Heart right ventricle (tissue), 16 donors: ENCODE results near the gene MRE11. TPM values are rescaled to one million over a fixed set of nuclear protein-coding genes. Genes with fewer than 3 reads are reported as not detected.

ENCODE experiments used
- ATAC-seq, 8 donors: fragments of 200-7000 bp; cut with Tn5 transposase; one replicate each; pipeline ENCODE4 v1.9.1; 2020; ENCODE audit warnings: mild to moderate bottlenecking in 8 of 8, moderate library complexity in 8 of 8, moderate number of reproducible peaks in 1 of 8
- DNase-seq, 2 donors: peaks; one replicate each; pipeline ENCODE4 v3.0.0-alpha.2; 2020
- H3K27ac ChIP-seq, 10 donors: fragments of 200-600 bp; sonication (generic) in 2 of 10; one replicate each; pipeline versions ENCODE4 v1.5.0 to v1.8.0; 2020 to 2022; ENCODE audit warnings: mild to moderate bottlenecking in 3 of 10
- H3K27me3 ChIP-seq, 7 donors: fragments of 200-600 bp; one replicate each; pipeline ENCODE4 v1.8.0; 2021 to 2022; ENCODE audit warnings: mild to moderate bottlenecking in 2 of 7
- H3K36me3 ChIP-seq, 9 donors: fragments of 200-600 bp; sonication (generic) in 1 of 9; one replicate each; pipeline versions ENCODE4 v1.5.0 to v1.8.0; 2020 to 2022; ENCODE audit warnings: mild to moderate bottlenecking in 2 of 9
- H3K4me1 ChIP-seq, 9 donors: fragments of 200-600 bp; sonication (generic) in 1 of 9; one replicate each; pipeline versions ENCODE4 v1.5.0 to v1.8.0; 2020 to 2022; ENCODE audit warnings: mild to moderate bottlenecking in 4 of 9
- H3K4me3 ChIP-seq, 10 donors: fragments of 200-600 bp; sonication (generic) in 2 of 10; one replicate each; pipeline versions ENCODE4 v1.5.0 to v1.8.0; 2020 to 2022; ENCODE audit warnings: mild to moderate bottlenecking in 7 of 10, moderate library complexity in 2 of 10
- H3K9me3 ChIP-seq, 11 donors: fragments of 200-600 bp in 10 of 11; sonication (generic) in 2 of 11; one replicate each; pipeline versions ENCODE4 v1.5.0 to v1.8.0; 2013 to 2022; ENCODE audit warnings: mild to moderate bottlenecking in 2 of 11, control low read depth in 1 of 11, moderate library complexity in 1 of 11
- CTCF ChIP-seq, 9 donors: fragments of 200-600 bp; sonication (generic) in 2 of 9; IDR thresholded peaks; one replicate each; pipeline versions ENCODE4 v1.5.0 to v1.8.0; 2021 to 2022; ENCODE audit warnings: antibody characterized with exemption in 9 of 9, mild to moderate bottlenecking in 5 of 9, moderate library complexity in 1 of 9
- WGBS, 2 donors: extraction: QIAGEN DNeasy Blood & Tissue Kit; methylation state at CpG; one replicate each; pipeline ENCODE4 v1.1.7; 2013; ENCODE audit warnings: inconsistent platforms in 1 of 2; 5-methylcytosine and 5-hydroxymethylcytosine counted together
- intact Hi-C, 10 donors: fragments of 100-400 bp; cut with DNase I; formaldehyde crosslinking; loops; one replicate each; pipeline versions ENCODE4 v1.11.1 to v1.14.2; 2022
- polyA plus RNA-seq, 2 donors: library from polyadenylated mRNA; stranded (reverse); fragments of 200-250 nt; gene quantifications; one replicate each; pipeline ENCODE4 v1.2.3, GENCODE V29; 2013
- total RNA-seq, 10 donors: library from RNA; stranded (reverse); fragmentation: NEBNext Ultra II Directional in 3 of 10; extraction: Animal tissue kit (Norgen Biotek cat#: 25700) in 3 of 10; gene quantifications; one replicate each; pipeline versions ENCODE4 v1.2.1 to v1.2.4, GENCODE V29; 2021 to 2023
- donor health status: Arrhythmogenic right ventricular cardiomyopathy.
- donor health status: ischemic (EF 13 %, LVEDD 7.1; RV severe dilation, severe dysfunction).
- donor health status: healthy with polysubstance abuse.
- donor health status: DM: no; HTN: yes; CAD: no.
- donor health status: DM: no; HTN: no; CAD: no.
- donor health status: ischemic (EF 25% LVEDD 6.9; RV normal size, moderate dysfunction).
- donor health status: ischemic (EF 25% LVEDD 5.7; RV mildly dilated, moderate dysfunction).
- donor health status: healthy.
- donor health status: DM: yes; HTN: yes; CAD: no.
- donor health status: Ischemic cardiomyopathy.
- donor health status: ischemic (EF 35%, LVEDD 5.7; RV mildly dilated, moderate dysfunction).
- donor health status: nonischemic (EF 11% LVEDD 7.7; RV severe dilation, severe dysfunction).
- donor health status: DM: yes; HTN: yes; CAD: no.
- donor health status: PGD.
- donor health status: ischemic (EF 29% LVEDD 5.4; RV normal size, mild dysfunction).
- donor health status: nonischemic (EF 23%, LVEDD 6.1; RV moderate dilation, normal function).

Gene MRE11
- total and polyA plus RNA-seq, 12 donors = 3.3 to 11.2 (median 7.9) TPM

GRCh38 chr11:94400839-94401772 lies 92.5 kb downstream of the MRE11 start, which contains the start of gene GPR83:
TSS of gene GPR83 (minus strand) at chr11:94401419. CDS start at chr11:94401247, 172 bp downstream.
- ATAC-seq = peak; percentile 29 to 71 (median 58)
- WGBS, 2 donors = 1 to 2% methylated on average over 71 to 73 of the region's 73 CpGs
- no peak within 1 kb of the TSS for H3K27ac ChIP-seq
- intact Hi-C loops = no loop called here
- peaks cover 0 to 48% (median 40%) of the 10 kb centered on the region in 7 donors for H3K27me3 ChIP-seq
- peak within 1 kb of the TSS; percentile 11 to 56 (median 48) for H3K4me3 ChIP-seq
- H3K4me1 ChIP-seq = peaks cover 0 to 13% (median 6%) of the 10 kb centered on the region in 9 donors
- DNase-seq = peak in 1 of 2 donors; percentile 21
- no peak for TF ChIP-seq CTCF (IDR thresholded peaks at IDR 0.05)
- H3K36me3 ChIP-seq = no peaks in the 10 kb centered on the region
- H3K9me3 ChIP-seq = no peaks in the 10 kb centered on the region

- no peaks in the 10 kb centered on the region for H3K9me3 ChIP-seq
- intact Hi-C loops = no loop called here
- H3K4me3 ChIP-seq = peak overlapping the region in 9 of 10 donors; percentile 24 to 56 (median 49)
- ATAC-seq = no peak
- no peak for DNase-seq
- 15 to 16% methylated on average over 4 of the region's 4 CpGs for WGBS, 2 donors
- TF ChIP-seq CTCF (IDR thresholded peaks at IDR 0.05) = no peak
- H3K4me1 ChIP-seq = peaks cover 0 to 13% (median 6%) of the 10 kb centered on the region in 9 donors
- H3K27me3 ChIP-seq = peaks cover 0 to 48% (median 40%) of the 10 kb centered on the region in 7 donors
- no peak overlapping the region for H3K27ac ChIP-seq
- H3K36me3 ChIP-seq = no peaks in the 10 kb centered on the region
Measured at GRCh38 chr11:94400457-94400838, 93.2 kb downstream of the MRE11 start.

- peak overlapping the region in 1 of 10 donors; percentile 56 for H3K4me3 ChIP-seq
- ATAC-seq (no peak), DNase-seq (no peak)
- no peak for TF ChIP-seq CTCF (IDR thresholded peaks at IDR 0.05)
- H3K4me1 ChIP-seq = peaks cover 0 to 13% (median 6%) of the 10 kb centered on the region in 9 donors
- intact Hi-C loops = no loop called here
- WGBS, 2 donors = 32 to 46% methylated on average over 4 of the region's 4 CpGs
- H3K27ac ChIP-seq = no peak overlapping the region
- no peaks in the 10 kb centered on the region for H3K36me3 ChIP-seq
- no peaks in the 10 kb centered on the region for H3K9me3 ChIP-seq
- peaks cover 0 to 48% (median 40%) of the 10 kb centered on the region in 7 donors for H3K27me3 ChIP-seq
Measured at GRCh38 chr11:94400050-94400449, 93.6 kb downstream of the MRE11 start.

DNA sequence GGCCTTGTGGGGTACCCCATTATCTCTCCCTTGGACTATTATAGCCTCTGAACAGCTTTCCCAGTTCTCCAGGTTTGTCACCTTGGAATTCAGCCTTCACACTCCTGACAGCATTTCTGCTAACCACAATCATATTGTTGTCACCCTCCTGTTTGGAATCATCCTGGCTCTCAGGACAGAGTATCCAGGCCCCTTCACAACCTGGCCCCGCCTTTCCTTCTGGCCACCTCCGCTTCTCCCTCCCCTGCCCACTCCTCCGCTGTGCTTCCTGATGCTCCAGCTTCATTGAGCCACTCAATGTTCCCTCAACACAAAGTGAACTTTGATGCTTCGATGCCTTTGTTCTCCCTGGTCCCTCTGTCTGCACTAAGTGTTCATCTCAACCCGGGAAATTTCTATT lies 95.5 kb downstream of the MRE11 start:
- no peak overlapping the region for H3K4me3 ChIP-seq
- peaks cover 0 to 13% (median 6%) of the 10 kb centered on the region in 9 donors for H3K4me1 ChIP-seq
- H3K27me3 ChIP-seq = peaks cover 0 to 48% (median 40%) of the 10 kb centered on the region in 7 donors
- TF ChIP-seq CTCF (IDR thresholded peaks at IDR 0.05) = no peak
- no peak overlapping the region for H3K27ac ChIP-seq
- ATAC-seq (no peak), DNase-seq (no peak)
- intact Hi-C loops = no loop called here
- H3K9me3 ChIP-seq = no peaks in the 10 kb centered on the region
- WGBS, 2 donors = 65 to 71% methylated on average over 5 of the region's 5 CpGs
- no peaks in the 10 kb centered on the region for H3K36me3 ChIP-seq
